Mesothelial cell of epicardium (in vitro differentiated cells): ENCODE data around the gene ZC2HC1C. TPM values are rescaled to one million over a fixed set of nuclear protein-coding genes. Genes with fewer than 3 reads are reported as not detected.

Experiments used
- DNase-seq, 2 experiments: peaks; one replicate each; pipeline ENCODE4 v3.0.0; 2021; ENCODE audit warnings: low spot score in 2 of 2; ENCODE audit not compliant: unreplicated experiment in 2 of 2
- H3K27ac Mint-ChIP-seq: 2 replicates; pipeline ENCODE4 v1.8.0; 2021; ENCODE audit warnings: mixed read lengths
- H3K27me3 Mint-ChIP-seq: 2 replicates; pipeline ENCODE4 v1.8.0; 2021; ENCODE audit warnings: low read depth, mixed read lengths
- H3K36me3 Mint-ChIP-seq: 2 replicates; pipeline ENCODE4 v1.8.0; 2021; ENCODE audit warnings: mixed read lengths
- H3K4me1 Mint-ChIP-seq: 2 replicates; pipeline ENCODE4 v1.8.0; 2021; ENCODE audit warnings: mixed read lengths
- H3K4me3 Mint-ChIP-seq: 2 replicates; pipeline ENCODE4 v1.8.0; 2021; ENCODE audit warnings: mild to moderate bottlenecking, moderate library complexity, mixed read lengths
- H3K9me3 Mint-ChIP-seq: 2 replicates; pipeline ENCODE4 v1.8.0; 2021; ENCODE audit warnings: mixed read lengths
- CTCF ChIP-seq: fragments of 200-600 bp; sonication (generic); IDR thresholded peaks from one replicate; pipeline ENCODE4 v1.5.0; 2021; ENCODE audit warnings: antibody characterized with exemption; ENCODE audit not compliant: unreplicated experiment
- total RNA-seq: library from RNA; stranded (reverse); gene quantifications from 3 replicates; pipeline ENCODE4 v1.2.1, GENCODE V29; 2021

Gene ZC2HC1C
- total RNA-seq, 1 donor from 2014 or later: 2.3 TPM

GRCh38 chr14:75088153-75088552 is 18.7 kb downstream of the ZC2HC1C start:
- peaks cover 51% of the 10 kb centered on the region for H3K36me3 Mint-ChIP-seq
- no peak for TF ChIP-seq CTCF
- H3K9me3 Mint-ChIP-seq: no peaks in the 10 kb centered on the region
- H3K4me3 Mint-ChIP-seq: no peak overlapping the region
- H3K27ac Mint-ChIP-seq: no peak overlapping the region
- H3K27me3 Mint-ChIP-seq: no peaks in the 10 kb centered on the region
- DNase-seq: no peak
- H3K4me1 Mint-ChIP-seq: no peaks in the 10 kb centered on the region

- Mint-ChIP-seq H3K36me3 (peaks cover 51% of the 10 kb centered on the region), H3K4me3 (no peak overlapping the region), H3K27ac (no peak overlapping the region), H3K4me1 (no peaks in the 10 kb centered on the region), H3K27me3 (no peaks in the 10 kb centered on the region), H3K9me3 (no peaks in the 10 kb centered on the region)
- peak; percentile 50 for TF ChIP-seq CTCF
- peak in 1 of 2 experiments; percentile 50 for DNase-seq
Measured at GRCh38 chr14:75088566-75089373, 19.3 kb downstream of the ZC2HC1C start.

DNA sequence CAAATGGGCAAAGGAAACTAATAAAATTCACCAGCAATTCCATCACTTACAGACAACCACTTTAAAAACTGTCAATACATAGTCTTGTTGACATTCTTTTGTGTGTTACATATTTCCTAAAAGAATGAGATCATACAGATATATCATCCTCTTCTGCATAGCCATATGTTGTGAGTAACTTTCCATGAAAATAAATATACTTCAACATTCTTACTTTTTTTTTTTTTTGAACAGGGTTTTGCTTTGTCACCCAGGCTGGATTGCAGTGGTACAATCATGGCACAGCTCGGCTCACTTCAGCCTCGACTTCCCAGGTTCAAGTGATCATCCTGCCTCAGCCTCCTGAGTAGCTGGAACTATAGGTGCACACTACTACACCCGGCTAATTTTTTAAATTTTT is 20.9 kb downstream of the ZC2HC1C start:
- Mint-ChIP-seq H3K27ac (no peak overlapping the region), H3K36me3 (peaks cover 47% of the 10 kb centered on the region), H3K4me3 (no peak overlapping the region), H3K27me3 (no peaks in the 10 kb centered on the region), H3K9me3 (no peaks in the 10 kb centered on the region), H3K4me1 (no peaks in the 10 kb centered on the region)
- DNase-seq: no peak
- TF ChIP-seq CTCF: no peak

- TF ChIP-seq CTCF: no peak
- Mint-ChIP-seq H3K4me1 (no peaks in the 10 kb centered on the region), H3K27ac (no peak overlapping the region), H3K9me3 (no peaks in the 10 kb centered on the region), H3K36me3 (peaks cover 42% of the 10 kb centered on the region), H3K4me3 (no peak overlapping the region), H3K27me3 (no peaks in the 10 kb centered on the region)
- no peak for DNase-seq
Measured at GRCh38 chr14:75091251-75091650, 21.8 kb downstream of the ZC2HC1C start.

DNA sequence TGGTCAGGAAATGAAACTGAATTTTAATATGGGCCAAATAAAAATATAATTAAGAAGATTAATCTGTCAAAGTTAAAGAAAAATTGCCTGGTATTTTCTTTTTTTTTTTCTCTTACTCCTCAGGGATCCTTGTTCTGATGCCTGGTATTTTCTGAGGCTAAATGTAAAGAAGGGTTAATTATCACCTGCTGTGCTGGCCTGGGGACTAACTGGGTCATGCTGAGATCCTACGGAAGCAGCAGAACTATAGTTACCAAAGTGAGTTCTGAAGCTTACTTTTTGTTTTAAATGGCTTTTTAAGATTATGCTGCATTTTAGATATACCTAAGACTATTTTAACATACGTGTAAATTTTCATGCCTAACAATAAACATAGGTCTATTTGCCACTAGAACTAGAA is 23.3 kb downstream of the ZC2HC1C start:
- no peak for TF ChIP-seq CTCF
- H3K4me1 Mint-ChIP-seq: no peaks in the 10 kb centered on the region
- no peak for DNase-seq
- H3K9me3 Mint-ChIP-seq: no peaks in the 10 kb centered on the region
- H3K4me3 Mint-ChIP-seq: no peak overlapping the region
- no peaks in the 10 kb centered on the region for H3K27me3 Mint-ChIP-seq
- H3K36me3 Mint-ChIP-seq: peaks cover 34% of the 10 kb centered on the region
- no peak overlapping the region for H3K27ac Mint-ChIP-seq
